Testis (tissue), 3 donors: ENCODE results near the gene UBAC2. TPM values are rescaled to one million over a fixed set of nuclear protein-coding genes. Genes with fewer than 3 reads are reported as not detected.

Experiments used
- DNase-seq: peaks from one replicate; pipeline ENCODE4 v3.0.0-alpha.2; 2019
- H3K27ac ChIP-seq, 2 donors: fragments of 200-600 bp; sonication (generic); one replicate each; pipeline ENCODE4 v1.5.1; 2019
- H3K27me3 ChIP-seq: fragments of 200-600 bp; sonication (generic); one replicate; pipeline ENCODE4 v1.5.1; 2019
- H3K36me3 ChIP-seq: fragments of 200-600 bp; sonication (generic); one replicate; pipeline ENCODE4 v1.5.1; 2017; ENCODE audit warnings: low read depth; ENCODE audit errors: missing control alignments
- H3K4me1 ChIP-seq: fragments of 200-600 bp; sonication (generic); one replicate; pipeline ENCODE4 v1.5.1; 2019
- H3K4me3 ChIP-seq, 2 donors: fragments of 200-600 bp; sonication (generic); one replicate each; pipeline ENCODE4 v1.5.1; 2017 to 2019
- H3K9me3 ChIP-seq: fragments of 200-600 bp; sonication (generic); one replicate; pipeline ENCODE4 v1.5.1; 2017
- CTCF ChIP-seq, 3 experiments: fragments of 450-650 bp in 2 of 3; fragments of 200-600 bp in 1 of 3; sonication (generic) in 1 of 3; IDR thresholded peaks; one replicate each; pipeline ENCODE4 v1.5.1; 2016 to 2019; ENCODE audit warnings: antibody characterized with exemption in 3 of 3, mild to moderate bottlenecking in 2 of 3, moderate library complexity in 1 of 3
- POLR2A ChIP-seq: fragments of 450-650 bp; IDR thresholded peaks from one replicate; pipeline ENCODE4 v1.6.1; 2017; ENCODE audit warnings: antibody characterized with exemption, mild to moderate bottlenecking, moderate library complexity
- WGBS, 2 donors: methylation state at CpG; one replicate each; pipeline ENCODE4 v1.1.5; 2018; 5-methylcytosine and 5-hydroxymethylcytosine counted together
- intact Hi-C: fragments of 100-400 bp; cut with DNase I; formaldehyde crosslinking; loops from one replicate; pipeline ENCODE4 v1.15.1; 2023; ENCODE audit warnings: low total_unique reads
- polyA plus RNA-seq: library from polyadenylated mRNA; stranded (reverse); fragments of 350-450 nt; fragmentation: Illumina TruSeq; extraction: RNeasy Lipid Tissue Mini Kit (QIAGEN cat#74804); gene quantifications from one replicate; pipeline ENCODE4 v1.2.3, GENCODE V29; 2014; ENCODE audit warnings: low read depth, low replicate concordance; ENCODE audit not compliant: insufficient read depth
- total RNA-seq, 2 donors: library from RNA; depleted of rRNA; stranded (reverse); fragments of >200 nt; gene quantifications; one replicate each; pipeline ENCODE4 v1.2.3, GENCODE V29; 2016

UBAC2 gene
- total and polyA plus RNA-seq, 3 donors from 2014 or later = 85.5 to 147 (median 93.0) TPM

DNA sequence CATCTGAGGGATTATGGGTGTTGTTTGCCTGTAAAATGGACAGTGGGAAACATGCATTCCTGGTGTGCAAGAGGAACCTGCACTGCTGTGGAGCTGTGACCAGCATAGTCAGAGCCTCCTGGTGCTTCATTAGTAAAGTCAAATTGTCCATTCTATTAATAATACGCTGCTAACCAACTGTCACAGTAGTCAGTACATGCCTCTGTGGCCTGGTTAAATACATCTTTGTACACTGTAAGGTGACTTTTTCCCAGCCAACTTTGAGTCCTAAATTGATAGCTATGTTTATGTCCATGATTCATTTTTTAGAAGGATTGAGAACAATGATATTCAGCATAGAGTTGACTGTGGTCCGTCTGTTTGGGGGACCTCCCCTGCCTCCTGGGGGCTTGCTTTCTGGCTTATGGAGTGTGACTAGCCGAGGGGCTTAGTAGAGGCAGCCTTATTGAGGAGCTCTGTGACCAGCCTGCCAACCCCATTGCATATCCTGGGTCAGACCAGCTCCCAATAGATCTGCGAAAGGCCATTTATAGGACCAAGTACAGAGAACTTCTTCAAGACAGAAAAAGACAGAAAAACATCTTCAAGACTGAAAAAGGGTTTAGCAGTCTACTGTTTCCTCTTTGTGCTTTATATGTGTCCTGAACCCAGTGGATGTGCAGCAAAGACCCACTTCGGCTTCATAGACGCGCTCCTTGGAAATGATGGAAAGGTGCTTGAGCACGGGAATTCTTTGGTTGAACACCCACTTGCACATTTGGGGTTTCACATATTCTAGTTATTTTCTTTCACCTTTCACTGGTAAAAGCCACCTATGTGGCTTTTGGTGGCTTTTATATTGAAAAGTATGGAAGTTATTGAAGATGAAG is 102.2 kb downstream of the UBAC2 start:
- TF ChIP-seq POLR2A (no peak), CTCF (IDR thresholded peaks at IDR 0.05) (no peak)
- H3K9me3 ChIP-seq = no peaks in the 10 kb centered on the region
- no peak overlapping the region for H3K27ac ChIP-seq
- intact Hi-C loops = no loop called here
- no peak overlapping the region for H3K4me3 ChIP-seq
- no peaks in the 10 kb centered on the region for H3K36me3 ChIP-seq
- H3K27me3 ChIP-seq = no peaks in the 10 kb centered on the region
- DNase-seq = no peak
- 90 to 96% methylated on average over 7 to 8 of the region's 8 CpGs for WGBS, 2 donors
- H3K4me1 ChIP-seq = no peaks in the 10 kb centered on the region

- DNase-seq = no peak
- no peak overlapping the region for H3K4me3 ChIP-seq
- no peaks in the 10 kb centered on the region for H3K27me3 ChIP-seq
- no peaks in the 10 kb centered on the region for H3K36me3 ChIP-seq
- 90 to 95% methylated on average over 5 to 14 of the region's 14 CpGs for WGBS, 2 donors
- no peaks in the 10 kb centered on the region for H3K4me1 ChIP-seq
- TF ChIP-seq CTCF (IDR thresholded peaks at IDR 0.05) (no peak), POLR2A (no peak)
- intact Hi-C loops = no loop called here
- no peaks in the 10 kb centered on the region for H3K9me3 ChIP-seq
- no peak overlapping the region for H3K27ac ChIP-seq
Measured at GRCh38 chr13:99303863-99304521, 103.3 kb downstream of the UBAC2 start.

DNA sequence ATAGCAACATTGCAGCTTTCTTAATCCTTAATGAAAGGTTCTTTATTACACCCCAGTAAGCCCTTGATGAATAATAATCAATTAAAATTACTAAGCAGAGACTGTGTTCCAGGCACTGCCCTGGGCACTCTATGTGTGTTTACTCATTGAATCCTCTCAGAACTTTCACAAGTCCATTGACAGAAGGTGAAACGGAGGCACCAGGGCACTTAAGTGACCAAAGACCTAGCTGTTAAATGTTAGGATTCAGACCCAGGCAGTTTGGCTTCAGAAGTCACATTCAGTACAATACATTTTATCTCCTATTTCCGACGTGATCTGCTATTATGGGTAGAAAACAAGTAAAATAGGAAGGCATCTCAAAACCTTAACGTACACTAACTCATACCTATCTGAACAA is 103.9 kb downstream of the UBAC2 start:
- 83 to 87% methylated on average over 4 of the region's 4 CpGs for WGBS, 2 donors
- Histone ChIP-seq H3K27ac (no peak overlapping the region), H3K36me3 (no peaks in the 10 kb centered on the region), H3K27me3 (no peaks in the 10 kb centered on the region), H3K4me1 (no peaks in the 10 kb centered on the region), H3K4me3 (no peak overlapping the region), H3K9me3 (no peaks in the 10 kb centered on the region)
- intact Hi-C loops = no loop called here
- DNase-seq = no peak
- no peak for TF ChIP-seq POLR2A

GRCh38 chr13:99305158-99305557 is 104.5 kb downstream of the UBAC2 start:
- no peaks in the 10 kb centered on the region for H3K27me3 ChIP-seq
- intact Hi-C loops = no loop called here
- no peaks in the 10 kb centered on the region for H3K9me3 ChIP-seq
- 74 to 84% methylated on average over 5 of the region's 5 CpGs for WGBS, 2 donors
- no peaks in the 10 kb centered on the region for H3K4me1 ChIP-seq
- H3K27ac ChIP-seq = peak overlapping the region in 1 of 2 donors; percentile 32
- peak overlapping the region in 1 of 2 donors; percentile 2 for H3K4me3 ChIP-seq
- no peaks in the 10 kb centered on the region for H3K36me3 ChIP-seq
- TF ChIP-seq CTCF (IDR thresholded peaks at IDR 0.05) (no peak), POLR2A (no peak)
- no peak for DNase-seq

GRCh38 chr13:99305566-99305965 is 104.9 kb downstream of the UBAC2 start:
- Histone ChIP-seq H3K4me1 (no peaks in the 10 kb centered on the region), H3K9me3 (no peaks in the 10 kb centered on the region), H3K27me3 (no peaks in the 10 kb centered on the region), H3K27ac (peak overlapping the region in 1 of 2 donors; percentile 32), H3K36me3 (no peaks in the 10 kb centered on the region), H3K4me3 (peak overlapping the region in 1 of 2 donors; percentile 2)
- intact Hi-C loops = no loop called here
- TF ChIP-seq POLR2A (no peak), CTCF (IDR thresholded peaks at IDR 0.05) (no peak)
- 85 to 93% methylated on average over 8 of the region's 8 CpGs for WGBS, 2 donors
- DNase-seq = no peak
